GOT3 (cell line): ENCODE data around the gene PPARG.

ENCODE experiments used
- DNase-seq: peaks from one replicate; lab custom pipeline; 2025; ENCODE audit warnings: mixed read lengths; lab: John Stamatoyannopoulos, UW

PPARG gene

GRCh38 chr3:12345141-12345561 is 56.3 kb downstream of the PPARG start:
- no peak for DNase-seq

GRCh38 chr3:12345584-12346494 is 57.0 kb downstream of the PPARG start:
- DNase-seq = no peak

DNA sequence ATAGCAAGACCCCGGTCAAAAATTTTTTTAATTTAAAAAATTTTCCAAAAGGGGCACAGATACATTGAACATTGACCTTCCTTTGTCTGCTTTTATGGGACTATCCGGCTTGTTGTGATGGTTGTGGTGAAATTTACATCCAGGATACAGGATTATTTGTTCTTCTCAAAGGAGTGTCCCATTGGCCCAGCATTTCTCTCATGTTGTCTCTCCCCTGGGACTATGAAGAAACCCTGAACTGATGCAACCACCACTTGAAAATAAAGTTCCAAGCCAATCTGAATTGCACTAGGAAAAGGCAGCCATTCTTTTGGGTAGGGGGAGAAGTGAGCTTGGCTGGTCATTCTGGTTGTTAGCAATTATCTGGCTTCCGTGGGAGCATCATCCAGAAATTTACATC is 58.4 kb downstream of the PPARG start:
- no peak for DNase-seq

DNA sequence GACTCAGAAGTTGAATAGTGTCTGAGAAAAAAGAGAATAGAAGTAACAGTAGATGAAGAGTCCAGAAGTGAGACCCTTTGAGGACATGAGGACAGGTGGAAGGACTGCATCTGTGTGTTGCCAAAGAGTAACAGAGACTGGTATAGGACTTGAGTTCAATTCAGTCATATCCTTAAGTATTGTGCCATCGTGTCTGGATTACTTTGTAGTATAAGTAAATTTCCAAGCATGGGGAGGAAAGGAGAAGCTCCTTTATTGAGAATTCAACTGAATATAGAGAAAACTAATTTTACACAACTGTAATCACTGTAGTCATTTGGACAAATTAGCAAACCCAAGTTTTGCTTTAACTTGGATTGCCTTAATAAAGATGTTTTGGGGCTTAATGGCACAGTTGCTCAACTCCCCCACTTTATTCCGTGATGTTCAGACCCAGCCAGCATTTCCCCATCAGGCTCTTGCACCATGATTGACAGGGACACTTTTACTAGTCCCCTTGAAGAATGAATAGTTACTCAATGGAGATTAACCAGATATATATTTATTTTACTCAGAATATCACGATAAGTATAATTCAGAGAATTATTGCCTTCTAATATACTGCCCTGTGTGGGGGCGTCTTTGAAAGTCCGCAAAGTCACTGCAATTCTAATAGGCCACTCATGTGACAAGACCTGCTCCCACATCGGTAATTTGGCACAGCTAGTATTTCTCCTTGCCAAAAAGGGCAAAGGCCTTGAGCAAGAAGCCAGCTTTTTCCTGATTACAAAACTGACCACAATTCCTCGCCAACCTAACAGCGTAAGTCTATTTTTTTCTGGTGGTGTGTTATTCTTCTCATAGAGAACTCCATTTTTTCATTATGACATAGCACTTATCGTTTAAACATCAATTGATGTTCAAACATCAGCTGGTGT is 61.3 kb downstream of the PPARG start:
- no peak for DNase-seq

GRCh38 chr3:12351145-12351544 is 62.3 kb downstream of the PPARG start:
- no peak for DNase-seq

DNA sequence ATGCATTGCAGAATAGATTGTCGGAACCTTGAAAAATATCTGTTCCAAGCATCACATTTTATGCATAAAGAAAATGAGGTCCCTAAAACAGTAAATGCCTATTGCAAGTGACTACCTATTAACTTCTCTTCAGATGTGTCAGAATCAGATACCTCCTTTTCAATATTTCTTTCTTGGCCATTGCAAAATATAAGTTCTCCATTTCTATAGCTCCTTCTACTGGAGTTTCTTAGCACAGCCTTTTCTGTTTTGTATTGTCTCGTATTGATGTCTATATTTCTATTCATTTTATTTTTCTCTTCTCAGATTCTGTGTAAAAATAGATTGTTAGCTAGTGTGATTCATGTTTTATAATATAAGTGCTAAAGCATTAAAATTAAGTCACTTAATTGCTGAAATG is 63.4 kb downstream of the PPARG start:
- DNase-seq = no peak

- DNase-seq = no peak
Observed at GRCh38 chr3:12352755-12353154, 63.9 kb downstream of the PPARG start.

- no peak for DNase-seq
Observed at GRCh38 chr3:12353796-12354525, 65.1 kb downstream of the PPARG start.

- no peak for DNase-seq
Observed at GRCh38 chr3:12356175-12356574, 67.3 kb downstream of the PPARG start.

- DNase-seq = no peak
Observed at GRCh38 chr3:12356996-12357395, 68.1 kb downstream of the PPARG start.

DNA sequence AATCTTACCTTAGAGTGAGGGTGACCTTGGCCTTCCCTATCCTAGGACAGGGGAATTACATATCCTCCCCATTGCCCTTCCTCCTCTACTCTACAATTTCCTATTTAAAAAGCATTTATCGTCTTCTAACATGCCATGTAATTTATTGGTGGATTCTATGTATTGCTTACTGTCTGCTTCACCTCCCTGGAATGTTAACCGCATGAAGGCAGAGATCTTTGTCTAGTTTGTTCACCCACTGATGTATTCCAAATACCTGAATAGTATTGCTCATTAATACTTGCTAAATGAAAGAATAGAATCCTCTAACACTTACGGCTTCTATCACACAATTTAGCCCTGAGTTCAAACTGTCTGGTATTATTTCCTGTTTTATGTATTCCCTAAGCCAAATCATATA is 68.6 kb downstream of the PPARG start:
- DNase-seq = no peak

DNA sequence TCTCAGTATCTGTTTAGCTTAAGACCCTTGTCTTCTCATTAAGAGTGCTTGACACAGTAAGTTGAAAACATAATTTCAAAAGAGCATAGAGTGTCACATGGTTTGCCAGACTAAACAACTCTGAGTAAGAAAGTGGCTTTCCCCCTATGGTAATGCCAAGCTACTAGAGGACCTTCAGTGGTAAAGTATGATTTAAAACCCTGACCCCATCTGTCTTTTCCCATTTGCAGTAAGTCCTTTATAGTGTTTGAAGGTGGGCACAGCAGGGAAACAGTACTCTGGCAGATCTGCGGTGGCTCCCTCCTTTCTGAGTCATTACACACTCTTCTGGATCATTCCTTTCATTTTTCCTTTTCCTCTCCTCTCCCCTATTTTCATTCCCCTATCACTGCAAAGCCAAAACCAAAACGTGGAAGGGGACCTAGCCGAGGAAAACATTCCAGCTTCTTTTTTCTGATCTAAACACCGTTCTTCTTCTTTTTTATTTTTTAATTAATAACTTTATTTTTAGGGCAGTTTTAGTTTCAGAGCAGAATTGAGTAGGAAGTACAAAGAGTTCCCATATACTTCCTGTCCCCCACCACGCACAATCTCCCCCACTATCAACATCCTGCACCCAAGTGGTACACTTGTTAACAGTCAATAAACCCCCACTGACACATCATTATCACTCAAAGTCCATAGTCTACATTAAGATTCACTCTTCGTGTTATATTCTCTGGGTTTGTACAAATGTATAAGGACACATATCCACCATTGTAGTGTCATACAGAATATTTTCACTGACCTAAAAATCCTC is 74.7 kb downstream of the PPARG start:
- no peak for DNase-seq

DNA sequence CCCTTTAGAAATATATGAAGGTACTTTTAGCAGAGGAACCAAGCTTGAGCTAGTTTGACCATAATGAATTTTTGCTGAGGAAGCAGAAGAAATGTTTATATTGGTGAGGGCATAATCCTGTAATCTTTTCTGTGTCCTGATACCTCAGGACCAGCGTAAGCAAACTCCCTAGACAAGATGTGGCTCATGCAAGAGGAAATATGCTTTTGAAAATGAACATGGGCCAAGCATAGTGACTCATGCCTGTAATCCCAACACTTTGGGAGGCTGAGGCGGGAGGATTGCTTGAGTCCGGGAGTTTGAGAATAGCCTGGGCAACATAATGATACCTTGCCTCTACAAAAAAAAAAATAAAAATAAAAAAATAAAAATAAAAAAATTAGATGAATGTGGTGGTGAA is 78.5 kb downstream of the PPARG start:
- DNase-seq = no peak

DNA sequence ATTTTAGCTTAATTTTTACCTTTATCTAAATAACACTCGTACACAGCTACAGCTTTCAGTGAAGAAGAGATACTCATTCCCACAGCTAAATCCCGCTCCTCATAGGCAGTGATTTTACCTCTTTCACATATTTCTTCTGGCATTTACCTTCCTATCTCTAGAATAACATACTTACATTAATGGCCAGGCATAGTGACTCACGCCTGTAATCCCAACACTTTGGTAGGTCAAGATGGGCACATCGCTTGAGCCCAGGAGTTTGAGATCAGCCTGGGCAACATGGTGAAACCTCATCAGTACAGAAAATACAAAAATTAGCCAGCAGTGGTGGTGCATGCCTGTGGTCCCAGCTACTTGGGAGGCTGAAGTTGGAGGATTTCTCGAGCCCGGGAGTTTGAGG is 80.2 kb downstream of the PPARG start:
- DNase-seq = no peak

DNA sequence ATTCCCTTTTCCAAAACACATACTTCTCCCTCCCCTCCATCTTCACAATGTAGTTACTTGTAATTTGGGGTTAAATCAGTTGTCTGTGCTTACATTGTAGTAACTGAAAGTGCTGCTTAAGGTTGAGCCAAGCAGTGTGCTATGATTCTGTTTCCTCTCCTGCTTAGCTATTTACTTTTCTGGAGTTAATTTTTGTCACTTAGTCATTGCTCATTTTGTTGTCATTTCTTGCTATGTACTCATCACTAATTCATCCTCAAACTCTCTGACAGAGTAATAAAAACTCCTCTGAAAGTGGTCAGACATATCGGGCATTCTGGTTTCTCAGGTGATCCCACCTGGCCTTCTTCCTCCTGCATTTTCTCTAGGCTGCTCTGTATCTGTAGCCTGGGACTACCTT is 80.7 kb downstream of the PPARG start:
- no peak for DNase-seq

DNA sequence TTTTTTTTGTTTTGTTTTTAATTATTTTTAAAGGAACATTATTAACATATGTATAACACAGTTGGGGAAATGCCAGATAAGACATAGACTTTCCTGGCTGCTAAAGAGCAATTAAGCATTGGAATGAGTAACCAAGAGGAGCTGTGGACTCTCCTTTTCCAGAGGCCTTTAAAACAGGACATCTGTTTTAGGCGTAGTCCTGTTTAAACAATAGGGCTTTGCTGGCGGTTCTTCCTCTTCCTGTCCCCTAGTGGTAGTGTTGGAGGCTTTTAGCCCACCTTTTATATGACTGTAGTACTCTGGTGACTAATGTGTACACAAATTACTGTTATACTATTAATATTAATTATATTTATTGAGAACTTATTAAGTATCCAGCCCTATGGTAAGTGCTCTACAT is 81.9 kb downstream of the PPARG start:
- no peak for DNase-seq

GRCh38 chr3:12371525-12372140 is 82.8 kb downstream of the PPARG start:
- no peak for DNase-seq

GRCh38 chr3:12372741-12373280 is 83.9 kb downstream of the PPARG start:
- DNase-seq = no peak

DNA sequence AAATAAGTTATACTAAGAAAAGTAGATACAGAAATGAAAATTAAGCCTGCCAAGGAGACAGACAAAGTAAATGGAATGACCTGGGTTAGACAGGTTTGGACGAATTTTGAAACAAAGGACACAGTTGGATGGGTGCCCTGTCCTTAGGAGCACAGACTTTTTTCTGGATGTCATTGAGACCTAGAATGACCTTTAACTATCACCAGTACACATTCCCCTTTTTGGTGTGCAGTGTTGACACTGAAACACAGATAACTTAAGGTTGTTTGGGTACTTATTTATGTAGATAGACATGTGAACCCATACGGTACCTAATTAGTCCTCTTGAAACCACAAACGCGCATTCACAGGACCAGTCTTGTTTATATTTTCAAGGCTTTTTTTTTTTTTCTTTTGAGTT is 86.7 kb downstream of the PPARG start:
- no peak for DNase-seq

DNA sequence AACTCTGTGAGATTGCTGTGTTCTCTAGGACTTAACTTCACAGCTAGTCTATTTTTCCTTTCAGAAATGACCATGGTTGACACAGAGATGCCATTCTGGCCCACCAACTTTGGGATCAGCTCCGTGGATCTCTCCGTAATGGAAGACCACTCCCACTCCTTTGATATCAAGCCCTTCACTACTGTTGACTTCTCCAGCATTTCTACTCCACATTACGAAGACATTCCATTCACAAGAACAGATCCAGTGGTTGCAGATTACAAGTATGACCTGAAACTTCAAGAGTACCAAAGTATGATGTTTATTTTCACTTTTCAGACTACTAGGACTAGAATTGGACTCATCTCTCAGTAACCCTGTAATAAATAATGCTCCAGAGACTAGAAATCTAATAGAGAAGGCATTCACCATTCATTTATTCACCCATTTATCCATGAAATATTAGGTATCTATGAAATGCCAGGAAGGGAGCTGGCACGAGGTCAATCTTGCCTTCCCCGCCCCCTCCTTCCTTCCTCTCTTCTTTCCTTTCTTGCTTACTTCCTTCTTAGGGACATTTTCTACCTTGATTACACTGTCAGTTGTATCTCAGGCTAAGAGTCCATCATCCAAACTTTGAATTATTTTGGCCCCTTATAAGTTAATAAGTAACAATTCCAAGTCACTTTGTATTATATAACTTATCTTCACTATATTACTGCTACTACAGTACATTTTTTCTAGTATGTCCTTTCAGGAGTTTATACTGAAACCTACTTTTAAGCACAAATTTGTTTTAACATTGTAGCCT is 91.0 kb downstream of the PPARG start:
- no peak for DNase-seq
